CD4-positive, alpha-beta T cell (primary cell): ENCODE data around the gene BAIAP2L2. TPM values are rescaled to one million over a fixed set of nuclear protein-coding genes. Genes with fewer than 3 reads are reported as not detected.

Experiments used
- ATAC-seq: fragments of 200-7000 bp; cut with Tn5 transposase; one replicate; pipeline ENCODE4 v1.10.0; 2022; ENCODE audit warnings: mild to moderate bottlenecking; ENCODE audit not compliant: poor library complexity
- CTCF ChIA-PET: fragments of 350-600 bp; sonication (Branson Sonifier 250); formaldehyde crosslinking; loops from one replicate; lab custom pipeline; 2021; ENCODE audit warnings: antibody characterized with exemption, inconsistent platforms; lab: Charles Lee
- POLR2A ChIA-PET: fragments of 350-600 bp; sonication (Branson Sonifier 250); formaldehyde crosslinking; loops from one replicate; lab custom pipeline; 2021; ENCODE audit warnings: antibody characterized with exemption, inconsistent platforms; lab: Charles Lee
- DNase-seq, 14 experiments: peaks; one replicate each; pipeline ENCODE4 v3.0.0-alpha.2; 2013 to 2020; ENCODE audit warnings: mixed read lengths in 2 of 14
- H3K27ac ChIP-seq, 2 donors: one replicate each; pipeline versions ENCODE4 v1.5.1 to v1.7.0; 2013; ENCODE audit warnings: low read length in 2 of 2, low read depth in 1 of 2, mild to moderate bottlenecking in 1 of 2
- H3K27me3 ChIP-seq, 2 experiments: 1 replicate in 1 of 2; 2 replicates in 1 of 2; pipeline versions ENCODE4 v1.6.1 to v1.7.0; 2013; ENCODE audit warnings: low read length in 2 of 2, control low read depth in 1 of 2, mild to moderate bottlenecking in 1 of 2, moderate library complexity in 1 of 2; ENCODE audit not compliant: insufficient read depth in 2 of 2, control insufficient read depth in 1 of 2
- H3K36me3 ChIP-seq: one replicate; pipeline ENCODE4 v1.6.1; 2013; ENCODE audit warnings: low read length, control low read depth; ENCODE audit not compliant: insufficient read depth
- H3K4me1 ChIP-seq: one replicate; pipeline ENCODE4 v1.6.1; 2013; ENCODE audit warnings: low read length, control low read depth; ENCODE audit not compliant: insufficient read depth
- H3K4me3 ChIP-seq: one replicate; pipeline ENCODE4 v1.5.1; 2013; ENCODE audit warnings: mild to moderate bottlenecking, low read length, moderate library complexity
- H3K9me3 ChIP-seq, 2 experiments: 1 replicate in 1 of 2; 2 replicates in 1 of 2; pipeline versions ENCODE4 v1.6.1 to v1.7.0; 2013; ENCODE audit warnings: low read length in 2 of 2, mild to moderate bottlenecking in 2 of 2, control low read depth in 1 of 2, moderate library complexity in 1 of 2; ENCODE audit not compliant: control insufficient read depth in 1 of 2, insufficient read depth in 1 of 2
- H3K27ac Mint-ChIP-seq: one replicate; pipeline ENCODE4 v1.8.0; 2020; ENCODE audit warnings: mixed read lengths
- H3K27me3 Mint-ChIP-seq: one replicate; pipeline ENCODE4 v1.8.0; 2021; ENCODE audit warnings: mixed read lengths
- H3K36me3 Mint-ChIP-seq: one replicate; pipeline ENCODE4 v1.8.0; 2021; ENCODE audit warnings: low read depth, mixed read lengths
- H3K4me1 Mint-ChIP-seq: one replicate; pipeline ENCODE4 v1.8.0; 2021; ENCODE audit warnings: low read depth, mixed read lengths
- H3K4me3 Mint-ChIP-seq: one replicate; pipeline ENCODE4 v1.8.0; 2020; ENCODE audit warnings: mild to moderate bottlenecking, mixed read lengths
- H3K9me3 Mint-ChIP-seq: one replicate; pipeline ENCODE4 v1.8.0; 2020; ENCODE audit warnings: mixed read lengths
- intact Hi-C, 2 experiments: fragments of 100-400 bp; cut with DNase I in 1 of 2; cut with micrococcal nuclease in 1 of 2; formaldehyde crosslinking; loops; one replicate each; pipeline versions ENCODE4 v1.15.1 to v1.9.0; 2023 to 2025; cut with DNase I, micrococcal nuclease
- total RNA-seq, 174 experiments: library from RNA in 2 of 174; stranded (reverse) in 2 of 174; gene quantifications; one replicate each; pipeline ENCODE4 v1.2.3 and lab custom pipeline; 2021 to 2026
- TF ChIP-seq, protein P1 (sequence below): fragments of 200-600 bp; IDR thresholded peaks from one replicate; pipeline ENCODE4 v1.8.0; 2022; ENCODE audit warnings: antibody characterized with exemption, mild to moderate bottlenecking

BAIAP2L2 gene
- total RNA-seq, 2 experiments from 2014 or later: 0.45 to 1.0 TPM

- Histone ChIP-seq H3K27ac (no peak overlapping the region), H3K4me1 (no peaks in the 10 kb centered on the region), H3K27me3 (no peaks in the 10 kb centered on the region), H3K4me3 (no peak overlapping the region), H3K9me3 (no peaks in the 10 kb centered on the region), H3K36me3 (peaks cover 63% of the 10 kb centered on the region)
- no peak overlapping the region for H3K27ac Mint-ChIP-seq
- no peaks in the 10 kb centered on the region for H3K9me3 Mint-ChIP-seq
- TF ChIP-seq, protein P1, sequence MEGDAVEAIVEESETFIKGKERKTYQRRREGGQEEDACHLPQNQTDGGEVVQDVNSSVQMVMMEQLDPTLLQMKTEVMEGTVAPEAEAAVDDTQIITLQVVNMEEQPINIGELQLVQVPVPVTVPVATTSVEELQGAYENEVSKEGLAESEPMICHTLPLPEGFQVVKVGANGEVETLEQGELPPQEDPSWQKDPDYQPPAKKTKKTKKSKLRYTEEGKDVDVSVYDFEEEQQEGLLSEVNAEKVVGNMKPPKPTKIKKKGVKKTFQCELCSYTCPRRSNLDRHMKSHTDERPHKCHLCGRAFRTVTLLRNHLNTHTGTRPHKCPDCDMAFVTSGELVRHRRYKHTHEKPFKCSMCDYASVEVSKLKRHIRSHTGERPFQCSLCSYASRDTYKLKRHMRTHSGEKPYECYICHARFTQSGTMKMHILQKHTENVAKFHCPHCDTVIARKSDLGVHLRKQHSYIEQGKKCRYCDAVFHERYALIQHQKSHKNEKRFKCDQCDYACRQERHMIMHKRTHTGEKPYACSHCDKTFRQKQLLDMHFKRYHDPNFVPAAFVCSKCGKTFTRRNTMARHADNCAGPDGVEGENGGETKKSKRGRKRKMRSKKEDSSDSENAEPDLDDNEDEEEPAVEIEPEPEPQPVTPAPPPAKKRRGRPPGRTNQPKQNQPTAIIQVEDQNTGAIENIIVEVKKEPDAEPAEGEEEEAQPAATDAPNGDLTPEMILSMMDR: no peak
- ATAC-seq (no peak), DNase-seq (no peak)
- no peak overlapping the region for H3K4me3 Mint-ChIP-seq
- POLR2A ChIA-PET: no interaction called here
- CTCF ChIA-PET: no interaction called here
- intact Hi-C loops: no loop called here
- peaks cover 73% of the 10 kb centered on the region for H3K36me3 Mint-ChIP-seq
- H3K27me3 Mint-ChIP-seq: no peaks in the 10 kb centered on the region
- H3K4me1 Mint-ChIP-seq: no peaks in the 10 kb centered on the region
These were observed 42.6 kb downstream of the BAIAP2L2 start for GRCh38 chr22:38067761-38068360.

DNA sequence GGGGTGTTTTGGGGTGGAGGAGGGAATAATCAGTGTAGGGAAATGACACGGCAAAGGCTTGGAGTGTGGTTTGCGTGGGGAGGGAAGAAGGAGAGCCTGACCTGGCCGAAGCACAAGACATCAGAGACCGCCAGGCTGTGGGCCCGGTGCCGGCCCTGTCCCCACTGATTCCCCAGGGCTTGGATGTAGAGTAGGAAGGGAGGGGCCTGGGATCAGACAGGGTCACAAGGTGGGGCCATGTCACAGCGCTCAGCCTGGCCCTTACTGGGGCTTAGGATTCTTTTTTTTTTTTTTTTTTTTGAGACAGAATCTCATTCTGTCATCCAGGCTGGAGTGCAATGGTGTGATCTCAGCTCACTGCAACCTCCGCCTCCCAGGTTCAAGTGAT is 43.5 kb downstream of the BAIAP2L2 start:
- ATAC-seq: no peak
- intact Hi-C loops: no loop called here
- Histone ChIP-seq H3K4me1 (no peaks in the 10 kb centered on the region), H3K36me3 (peaks cover 54% of the 10 kb centered on the region), H3K4me3 (no peak overlapping the region), H3K27me3 (no peaks in the 10 kb centered on the region), H3K27ac (no peak overlapping the region), H3K9me3 (no peaks in the 10 kb centered on the region)
- Mint-ChIP-seq H3K36me3 (peaks cover 71% of the 10 kb centered on the region), H3K27me3 (no peaks in the 10 kb centered on the region), H3K9me3 (no peaks in the 10 kb centered on the region), H3K4me1 (no peaks in the 10 kb centered on the region), H3K27ac (no peak overlapping the region), H3K4me3 (no peak overlapping the region)
- TF ChIP-seq, protein P1: no peak
- ChIA-PET POLR2A (no interaction called here), CTCF (no interaction called here)
- no peak for DNase-seq

DNA sequence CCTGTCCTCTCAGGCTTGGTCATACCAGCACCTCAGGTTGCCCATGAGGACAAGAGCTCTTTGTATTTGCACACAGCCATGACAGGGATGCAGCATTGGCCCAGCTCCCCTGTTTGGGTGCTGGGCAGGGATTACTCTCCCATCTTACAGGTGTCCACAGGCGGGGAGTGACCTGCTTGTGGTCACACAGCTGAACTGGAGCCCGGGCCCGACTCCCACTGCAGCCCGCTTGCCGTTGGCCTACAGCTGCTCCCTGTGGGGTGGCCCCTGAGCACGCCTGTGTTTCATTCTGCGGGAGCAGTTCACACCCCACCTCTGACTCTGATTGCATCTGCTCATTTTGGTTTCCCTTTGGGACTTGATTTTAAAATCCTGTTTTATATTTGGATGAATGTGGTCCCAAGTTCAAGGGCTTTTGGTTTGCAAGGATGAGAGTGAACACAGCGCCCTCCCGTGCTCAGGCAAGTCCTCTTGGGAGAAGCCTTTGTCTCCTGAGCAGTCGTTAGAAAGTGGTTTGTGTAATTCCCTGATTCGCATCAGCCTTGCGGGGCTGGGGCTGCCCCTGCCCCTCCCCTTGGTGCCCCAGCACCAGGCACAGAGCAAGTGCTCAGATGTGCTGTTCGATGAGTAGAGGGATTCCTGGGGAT is 44.0 kb downstream of the BAIAP2L2 start:
- Histone ChIP-seq H3K27me3 (no peaks in the 10 kb centered on the region), H3K36me3 (peaks cover 50% of the 10 kb centered on the region), H3K4me1 (no peaks in the 10 kb centered on the region), H3K9me3 (no peaks in the 10 kb centered on the region), H3K27ac (no peak overlapping the region), H3K4me3 (no peak overlapping the region)
- no peak for DNase-seq
- Mint-ChIP-seq H3K9me3 (no peaks in the 10 kb centered on the region), H3K27me3 (no peaks in the 10 kb centered on the region), H3K27ac (no peak overlapping the region), H3K4me3 (no peak overlapping the region), H3K4me1 (no peaks in the 10 kb centered on the region), H3K36me3 (peaks cover 76% of the 10 kb centered on the region)
- TF ChIP-seq, protein P1: no peak
- ChIA-PET POLR2A (no interaction called here), CTCF (no interaction called here)
- intact Hi-C loops: no loop called here
- no peak for ATAC-seq
